HL-60/S4 treated with retinoic acid at 250 ng/mL for 4 days and 3 days (cell line): Measurements from ENCODE around the gene PATJ.
"Not testable (repeated sequence)": the region's sequence is repeated elsewhere in the genome, so short reads cannot be mapped to it uniquely, and the experiment has no call there.

Experiments used
- in situ Hi-C: fragments of 300-500 bp; cut with MboI; formaldehyde crosslinking; loops from 2 replicates; pipeline ENCODE4 v1.7.0; 2022; ENCODE audit warnings: low sequenced_read_pairs

PATJ gene

GRCh38 chr1:62144238-62144831 lies 402.1 kb downstream of the PATJ start:
- in situ Hi-C loops = no loop called here

GRCh38 chr1:62159940-62160348 lies 417.7 kb downstream of the PATJ start:
- in situ Hi-C loops = loop anchor here (25.0 kb wide), 1 partner anchor 577 kb away; no protein-coding TSS in a partner anchor

- in situ Hi-C loops = loop anchor here (25.0 kb wide), 1 partner anchor 576 kb away; no protein-coding TSS in a partner anchor
These were observed 419.4 kb downstream of the PATJ start for GRCh38 chr1:62161711-62162110.

DNA sequence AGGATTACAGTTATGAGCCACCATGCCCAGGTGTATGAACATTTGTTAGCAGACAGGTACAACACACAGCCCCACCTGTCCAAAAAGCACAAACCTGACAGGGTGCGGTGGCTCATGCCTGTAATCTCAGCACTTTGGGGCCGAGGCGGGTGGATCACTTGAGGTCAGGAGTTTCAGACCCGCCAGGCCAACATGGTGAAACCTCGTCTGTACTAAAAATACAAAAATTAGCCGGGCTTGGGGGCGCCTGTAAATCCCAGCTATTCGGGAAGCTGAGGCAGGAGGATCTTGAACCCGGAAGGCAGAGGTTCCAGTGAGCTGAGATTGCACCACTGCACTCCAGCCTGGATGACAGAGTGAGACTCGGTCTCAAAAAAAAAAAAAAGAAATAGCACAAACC lies 428.1 kb downstream of the PATJ start:
- in situ Hi-C loops = loop anchor here (10.0 to 25.0 kb wide), 2 partner anchors 224 to 567 kb away; no protein-coding TSS in a partner anchor

DNA sequence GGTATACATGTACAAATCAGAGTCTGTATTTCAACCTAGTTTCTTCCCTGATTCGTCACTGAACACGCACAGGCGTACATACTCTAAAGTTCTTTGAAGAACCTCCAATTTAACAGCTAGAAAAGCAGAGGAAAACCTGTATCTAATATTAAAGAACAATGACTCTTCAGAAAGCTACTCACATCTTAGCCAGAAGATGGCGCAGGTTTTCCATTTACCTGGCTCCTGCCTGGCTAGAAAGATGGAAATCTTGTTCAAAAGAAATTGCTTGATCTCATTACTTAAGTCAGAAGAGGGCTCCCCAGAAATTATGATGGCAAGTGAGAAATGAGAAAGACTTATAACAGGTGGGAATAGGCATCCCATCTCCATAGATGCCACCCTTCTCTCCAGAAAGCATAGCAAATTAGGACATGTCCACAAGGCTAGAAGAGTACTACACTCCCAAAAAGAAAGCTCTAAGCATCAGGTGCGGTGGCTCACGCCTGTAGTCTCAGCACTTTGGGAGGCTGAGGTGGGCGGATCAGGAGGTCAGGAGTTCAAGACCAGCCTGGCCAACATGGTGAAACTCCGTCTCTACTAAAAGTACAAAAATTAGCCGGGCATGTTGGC lies 433.4 kb downstream of the PATJ start:
- in situ Hi-C loops = loop anchor here (10.0 kb wide), 1 partner anchor 219 kb away; no protein-coding TSS in a partner anchor

DNA sequence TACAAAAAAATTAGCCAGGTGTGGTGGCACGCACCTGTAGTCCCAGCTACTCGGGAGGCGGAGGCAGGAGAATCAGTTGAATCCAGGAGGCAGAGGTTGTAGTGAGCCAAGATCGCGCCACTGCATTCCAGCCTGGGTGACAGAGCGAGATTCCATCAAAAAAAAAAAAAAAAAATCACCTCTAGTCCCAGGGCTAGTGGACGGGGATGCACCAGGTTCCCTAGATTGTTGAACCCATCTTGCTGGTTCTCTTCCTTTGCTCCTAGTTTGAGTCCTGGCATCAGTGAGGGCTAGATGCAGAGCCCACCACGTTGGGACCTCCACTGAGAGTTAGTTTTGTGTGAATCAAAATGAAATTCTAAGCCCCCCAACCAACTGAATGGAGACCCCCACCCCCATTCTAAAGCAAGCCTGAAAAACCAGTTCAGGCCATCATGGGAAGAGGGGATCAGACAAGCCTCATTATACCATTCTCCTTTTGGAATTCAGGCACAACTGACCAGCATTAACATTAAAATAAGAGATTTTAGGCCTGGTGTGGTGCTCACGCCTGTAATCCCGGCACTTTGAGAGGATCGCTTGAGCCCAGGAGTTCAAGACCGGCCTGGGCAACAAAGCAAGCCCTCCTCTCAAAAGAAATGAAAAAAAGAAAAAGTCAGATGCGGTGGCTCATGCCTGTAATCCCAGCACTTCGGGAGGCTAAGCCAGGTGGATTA lies 434.5 kb downstream of the PATJ start:
- in situ Hi-C loops = loop anchor here (10.0 kb wide), 1 partner anchor 218 kb away; no protein-coding TSS in a partner anchor

GRCh38 chr1:62177621-62178020 lies 435.3 kb downstream of the PATJ start:
- in situ Hi-C loops = loop anchor here (10.0 kb wide), 1 partner anchor 217 kb away; no protein-coding TSS in a partner anchor

- in situ Hi-C loops = loop anchor here (10.0 kb wide), 1 partner anchor 216 kb away; no protein-coding TSS in a partner anchor
These were observed 436.1 kb downstream of the PATJ start for GRCh38 chr1:62178372-62178771.

DNA sequence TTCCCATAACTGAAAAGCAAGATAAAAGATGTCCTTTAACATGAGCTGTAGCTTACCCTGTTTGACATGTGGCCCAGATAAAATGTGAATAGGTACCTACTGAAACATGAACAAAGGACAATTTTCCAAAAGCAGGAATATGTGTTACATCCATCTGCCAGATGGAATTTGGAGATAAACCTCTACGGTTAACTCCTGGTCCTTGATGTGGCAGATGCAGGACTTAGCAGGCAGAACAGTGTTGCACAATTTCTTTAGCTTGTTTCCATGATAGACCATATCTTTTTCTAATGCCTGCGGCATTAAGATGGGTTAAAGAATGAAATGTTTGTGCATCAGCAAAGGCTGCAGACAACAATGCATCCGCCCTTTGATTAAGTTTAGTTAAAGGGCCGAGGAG lies 437.8 kb downstream of the PATJ start:
- in situ Hi-C loops = not testable (repeated sequence)

GRCh38 chr1:62180639-62181038 lies 438.4 kb downstream of the PATJ start:
- in situ Hi-C loops = no loop called here

- in situ Hi-C loops = no loop called here
These were observed 439.3 kb downstream of the PATJ start for GRCh38 chr1:62181532-62181931.

DNA sequence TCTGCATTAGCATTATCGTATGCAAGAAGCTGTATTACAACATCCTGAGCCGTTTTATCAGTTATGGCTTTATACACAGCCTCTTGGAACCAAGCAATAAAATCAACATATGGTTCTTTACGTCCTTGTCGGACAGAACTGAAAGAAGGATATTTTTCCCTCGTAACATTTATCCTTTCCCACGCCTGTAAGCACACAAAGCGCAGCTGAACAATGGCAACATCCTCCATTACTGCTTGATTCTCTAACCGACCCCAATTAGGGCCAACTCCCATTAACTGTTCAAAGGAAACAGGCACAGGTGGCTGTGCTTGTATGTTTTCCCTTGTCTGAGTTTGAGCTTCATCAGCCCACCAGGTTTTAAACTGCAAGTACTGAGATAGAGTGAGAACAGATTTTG lies 439.9 kb downstream of the PATJ start:
- in situ Hi-C loops = not testable (repeated sequence)

- in situ Hi-C loops = not testable (repeated sequence)
These were observed 441.1 kb downstream of the PATJ start for GRCh38 chr1:62183164-62184020.

DNA sequence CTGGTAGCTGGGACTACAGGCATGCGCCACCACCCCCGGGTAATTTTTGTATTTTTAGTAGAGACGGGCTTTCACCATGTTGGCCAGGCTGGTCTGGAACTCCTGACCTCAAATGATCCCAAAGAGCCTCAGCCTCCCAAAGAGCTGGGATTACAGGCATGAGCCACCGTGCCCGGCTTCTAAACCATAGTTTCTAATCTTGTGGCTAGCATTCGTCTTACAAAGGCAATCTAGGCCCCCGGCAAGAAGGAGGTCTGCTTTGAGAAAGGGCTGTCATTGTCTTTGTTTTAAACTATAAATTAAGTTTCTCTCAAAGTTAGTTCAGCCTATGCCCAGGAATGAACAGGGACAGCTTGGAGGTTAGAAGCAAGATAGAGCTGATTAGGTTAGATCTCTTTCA lies 442.1 kb downstream of the PATJ start:
- in situ Hi-C loops = no loop called here

DNA sequence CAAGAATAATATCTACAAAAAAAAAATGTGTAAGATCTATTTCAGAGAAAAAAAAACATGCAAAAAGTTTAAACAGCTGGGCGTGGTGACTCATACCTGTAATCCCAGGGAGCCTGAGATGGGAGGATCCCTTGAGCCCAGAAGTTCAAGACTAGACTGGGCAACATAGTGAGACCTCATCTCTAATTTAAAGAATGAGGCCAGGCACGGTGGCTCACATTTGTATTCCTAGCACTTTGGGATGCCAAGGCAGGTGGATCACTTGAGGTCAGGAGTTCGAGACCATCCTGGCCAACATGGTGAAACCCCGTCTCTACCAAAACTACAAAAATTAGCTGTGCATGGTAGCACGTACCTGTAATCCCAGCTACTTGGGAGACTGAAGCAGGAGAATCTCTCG lies 443.0 kb downstream of the PATJ start:
- in situ Hi-C loops = not testable (repeated sequence)

DNA sequence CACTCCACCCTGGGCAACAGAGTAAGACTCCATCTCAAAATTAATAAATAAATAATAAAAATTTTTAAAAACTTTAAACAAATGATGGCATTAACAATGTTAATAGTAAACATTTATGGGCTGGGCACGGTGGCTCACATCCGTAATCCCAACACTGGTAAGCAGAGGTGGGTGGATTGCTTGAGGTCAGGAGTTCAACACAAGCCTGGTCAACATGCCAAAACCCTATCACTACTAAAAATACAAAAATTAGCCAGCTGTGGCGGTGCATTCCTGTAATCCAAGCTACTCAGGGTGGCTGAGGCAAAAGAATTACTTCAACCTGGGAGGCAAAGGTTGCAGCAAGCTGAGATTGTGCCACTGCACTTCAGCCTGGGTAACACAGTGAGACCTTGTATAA lies 443.4 kb downstream of the PATJ start:
- in situ Hi-C loops = no loop called here

- in situ Hi-C loops = no loop called here
These were observed 445.3 kb downstream of the PATJ start for GRCh38 chr1:62187548-62187947.

DNA sequence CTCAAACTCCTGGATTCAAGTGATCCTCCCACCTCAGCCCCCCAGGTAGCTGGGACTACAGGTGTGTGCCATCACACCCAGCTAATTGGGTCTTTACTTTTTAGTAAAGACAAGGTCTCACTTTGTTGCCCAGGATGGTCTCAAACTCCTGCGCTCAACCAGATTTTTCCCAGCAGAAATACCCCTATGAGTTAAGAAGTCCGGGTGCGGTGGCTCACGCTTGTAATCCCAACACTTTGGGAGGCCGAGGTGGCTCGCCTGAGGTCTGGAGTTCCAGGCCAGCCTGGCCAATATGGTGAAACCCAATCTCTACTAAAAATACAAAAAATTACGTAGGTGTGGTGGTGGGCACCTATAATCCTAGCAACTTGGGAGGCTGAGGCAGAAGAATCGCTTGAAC lies 445.8 kb downstream of the PATJ start:
- in situ Hi-C loops = no loop called here

- in situ Hi-C loops = no loop called here
These were observed 452.6 kb downstream of the PATJ start, which contains the start of gene L1TD1 for GRCh38 chr1:62194651-62195544. Gene L1TD1, plus strand, starts transcription at chr1:62194849. Its CDS starts 11,780 bp downstream, at chr1:62206629.
